VCaP (cell line): Measurements from ENCODE around the gene PHF14.

Source experiments
- H3K27ac ChIP-seq: fragments of 450-650 bp; 2 replicates; pipeline ENCODE4 v1.5.1; 2017
- CTCF ChIP-seq: fragments of 450-650 bp; conservative IDR thresholded peaks from 2 replicates; pipeline ENCODE4 v1.5.1; 2017; ENCODE audit warnings: mild to moderate bottlenecking, moderate library complexity

Gene PHF14

GRCh38 chr7:11082552-11083213, 109.0 kb downstream of the PHF14 start:
- no peak overlapping the region for H3K27ac ChIP-seq
- TF ChIP-seq CTCF: no peak

GRCh38 chr7:11083214-11083568, 109.5 kb downstream of the PHF14 start:
- H3K27ac ChIP-seq: no peak overlapping the region
- TF ChIP-seq CTCF: no peak

- no peak for TF ChIP-seq CTCF
- no peak overlapping the region for H3K27ac ChIP-seq
These were observed 130.9 kb downstream of the PHF14 start for GRCh38 chr7:11104578-11104977.

GRCh38 chr7:11109659-11110058, 136.0 kb downstream of the PHF14 start:
- no peak for TF ChIP-seq CTCF
- no peak overlapping the region for H3K27ac ChIP-seq

- no peak for TF ChIP-seq CTCF
- H3K27ac ChIP-seq: no peak overlapping the region
These were observed 146.5 kb downstream of the PHF14 start for GRCh38 chr7:11120068-11120664.

GRCh38 chr7:11120675-11121220, 147.1 kb downstream of the PHF14 start:
- no peak overlapping the region for H3K27ac ChIP-seq
- TF ChIP-seq CTCF: no peak

- TF ChIP-seq CTCF: no peak
- H3K27ac ChIP-seq: no peak overlapping the region
These were observed 151.3 kb downstream of the PHF14 start for GRCh38 chr7:11124856-11125559.
